HepG2 (cell line): ENCODE data around the gene USP5. TPM values are rescaled to one million over a fixed set of nuclear protein-coding genes. Genes with fewer than 3 reads are reported as not detected.

Experiments used
- ARID2 ChIP-seq: sonication (generic); formaldehyde crosslinking; IDR thresholded peaks from 2 replicates; pipeline ENCODE4 v1.8.1; 2022; ENCODE audit warnings: mild to moderate bottlenecking, missing genetic modification reagents, borderline replicate concordance
- BORCS8-MEF2B ChIP-seq: sonication (generic); formaldehyde crosslinking; IDR thresholded peaks from 2 replicates; pipeline ENCODE4 v1.8.0; 2022; ENCODE audit warnings: mild to moderate bottlenecking, missing genetic modification reagents
- CCAR2 ChIP-seq: fragments of 200-400 bp; formaldehyde crosslinking; optimal IDR thresholded peaks from 2 replicates; pipeline ENCODE3; 2018; ENCODE audit warnings: low read depth, mild to moderate bottlenecking, low read length, moderate library complexity
- GLMP ChIP-seq: sonication (generic); formaldehyde crosslinking; IDR thresholded peaks from 2 replicates; pipeline ENCODE4 v1.9.0; 2021; ENCODE audit warnings: missing genetic modification reagents, mild to moderate bottlenecking, borderline replicate concordance
- HCFC1 ChIP-seq: fragments of 150-350 bp; IDR thresholded peaks from 2 replicates; pipeline ENCODE4 v1.6.1; 2014; ENCODE audit warnings: low read depth, low read length
- HOXA9 ChIP-seq: sonication (generic); formaldehyde crosslinking; IDR thresholded peaks from 2 replicates; pipeline ENCODE4 v1.8.1; 2022; ENCODE audit warnings: missing genetic modification reagents, mild to moderate bottlenecking, moderate library complexity, borderline replicate concordance
- IRF9 ChIP-seq: sonication (generic); formaldehyde crosslinking; IDR thresholded peaks from 2 replicates; pipeline ENCODE4 v1.8.0; 2022; ENCODE audit warnings: missing genetic modification reagents, mild to moderate bottlenecking, borderline replicate concordance
- NR0B2 ChIP-seq: sonication (generic); formaldehyde crosslinking; IDR thresholded peaks from 2 replicates; pipeline ENCODE4 v1.4.0; 2020; ENCODE audit warnings: mild to moderate bottlenecking, missing genetic modification reagents
- POLR2A ChIP-seq, 2 experiments: IDR thresholded peaks; 2 replicates each; pipeline ENCODE4 v1.6.1; 2011; ENCODE audit warnings: low read depth in 2 of 2, low read length in 2 of 2, mild to moderate bottlenecking in 1 of 2, moderate library complexity in 1 of 2; ENCODE audit not compliant: insufficient read depth in 1 of 2
- RARG ChIP-seq: sonication (generic); formaldehyde crosslinking; IDR thresholded peaks from 2 replicates; pipeline ENCODE4 v1.4.0; 2020; ENCODE audit warnings: low read depth, mild to moderate bottlenecking, missing genetic modification reagents
- RERE ChIP-seq: IDR thresholded peaks from 2 replicates; pipeline ENCODE4 v1.6.1; 2016; ENCODE audit warnings: low read depth, missing genetic modification reagents, missing compliant biosample characterization
- ZFP91 ChIP-seq: sonication (generic); formaldehyde crosslinking; IDR thresholded peaks from 2 replicates; pipeline ENCODE4 v1.9.0; 2022; ENCODE audit warnings: missing genetic modification reagents, mild to moderate bottlenecking, borderline replicate concordance
- ZNF326 ChIP-seq: sonication (generic); formaldehyde crosslinking; IDR thresholded peaks from 2 replicates; pipeline ENCODE4 v1.4.0; 2020; ENCODE audit warnings: missing genetic modification reagents, borderline replicate concordance
- ZNF33B ChIP-seq: sonication (generic); formaldehyde crosslinking; IDR thresholded peaks from 2 replicates; pipeline ENCODE4 v1.5.1; 2020; ENCODE audit warnings: mild to moderate bottlenecking, missing genetic modification reagents
- ZNF607 ChIP-seq: sonication (generic); formaldehyde crosslinking; IDR thresholded peaks from 2 replicates; pipeline ENCODE4 v1.5.1; 2020; ENCODE audit warnings: missing genetic modification reagents, mild to moderate bottlenecking, borderline replicate concordance
- ZNF790 ChIP-seq: sonication (generic); formaldehyde crosslinking; IDR thresholded peaks from 2 replicates; pipeline ENCODE4 v1.8.0; 2022; ENCODE audit warnings: missing genetic modification reagents, mild to moderate bottlenecking, borderline replicate concordance
- ZNF841 ChIP-seq: sonication (generic); formaldehyde crosslinking; IDR thresholded peaks from 2 replicates; pipeline ENCODE4 v1.8.1; 2023; ENCODE audit warnings: missing genetic modification reagents, borderline replicate concordance
- ZSCAN22 ChIP-seq: sonication (generic); formaldehyde crosslinking; IDR thresholded peaks from 2 replicates; pipeline ENCODE4 v1.4.0; 2020; ENCODE audit warnings: mild to moderate bottlenecking, missing genetic modification reagents
- polyA plus RNA-seq, 8 experiments: library from polyadenylated mRNA; depleted of rRNA in 3 of 8; stranded (reverse) in 7 of 8; unstranded in 1 of 8; fragments of >200 nt; fragmentation: Illumina TruSeq in 4 of 8; extraction: Trizol in 4 of 8; gene quantifications; 2 replicates each; pipeline versions ENCODE4 v1.2.1 to v1.2.3, GENCODE V29; 2011 to 2016; ENCODE audit warnings: low read depth in 4 of 8, missing spikeins in 1 of 8, mixed read lengths in 1 of 8; ENCODE audit not compliant: insufficient read depth in 1 of 8
- total RNA-seq, 5 experiments: library from RNA; depleted of rRNA; stranded (reverse); fragments of >200 nt; fragmentation: Illumina TruSeq; extraction: Trizol; gene quantifications; 2 replicates each; pipeline ENCODE4 v1.2.3, GENCODE V29; 2016; ENCODE audit warnings: low read depth in 1 of 5

USP5 gene
- total and polyA plus RNA-seq, 2 of the 13 experiments (the other 11 are each of a cell fraction or from before 2014, with no cell fraction given): 39.6 to 56.0 TPM

- TF ChIP-seq RERE: 0 out of 2 replicates have a peak, but pooled peaks have one; percentile 35
- no peak; a peak in 1 of 4 replicates for TF ChIP-seq POLR2A (IDR thresholded peaks at IDR 0.05; ENCODE audit: insufficient read depth in 1 of 2, low read depth in 2 of 2, low read length in 2 of 2)
- TF ChIP-seq RARG (CRISPR knock-in tag): no peak
- TF ChIP-seq IRF9 (CRISPR knock-in tag): no peak
- no peak for TF ChIP-seq ZSCAN22 (CRISPR knock-in tag)
- TF ChIP-seq ZNF33B (CRISPR knock-in tag): no peak
- no peak for TF ChIP-seq ZNF326 (CRISPR knock-in tag)
- no peak for TF ChIP-seq GLMP (CRISPR knock-in tag)
- no peak for TF ChIP-seq HOXA9 (CRISPR knock-in tag)
- no peak for TF ChIP-seq NR0B2 (CRISPR knock-in tag)
- TF ChIP-seq ARID2 (CRISPR knock-in tag): peak; percentile 47; the same call in 1 of the 2 replicates
- no peak for TF ChIP-seq ZNF790 (CRISPR knock-in tag)
- TF ChIP-seq ZNF841 (CRISPR knock-in tag): no peak
- no peak for TF ChIP-seq CCAR2
- peak; percentile 21; the same call in 1 of the 2 replicates for TF ChIP-seq BORCS8-MEF2B
- peak; percentile 74; the same call in 1 of the 2 replicates for TF ChIP-seq ZNF607
- TF ChIP-seq HCFC1: no peak; the same call in 1 of the 2 replicates
- peak; percentile 89 for TF ChIP-seq ZFP91 (CRISPR knock-in tag)
Measured at GRCh38 chr12:6873094-6874014, 21.4 kb downstream of the USP5 start, which contains the start of gene SPSB2 (continued).
